ENCODE data around the gene JAGN1.

JAGN1 gene

DNA sequence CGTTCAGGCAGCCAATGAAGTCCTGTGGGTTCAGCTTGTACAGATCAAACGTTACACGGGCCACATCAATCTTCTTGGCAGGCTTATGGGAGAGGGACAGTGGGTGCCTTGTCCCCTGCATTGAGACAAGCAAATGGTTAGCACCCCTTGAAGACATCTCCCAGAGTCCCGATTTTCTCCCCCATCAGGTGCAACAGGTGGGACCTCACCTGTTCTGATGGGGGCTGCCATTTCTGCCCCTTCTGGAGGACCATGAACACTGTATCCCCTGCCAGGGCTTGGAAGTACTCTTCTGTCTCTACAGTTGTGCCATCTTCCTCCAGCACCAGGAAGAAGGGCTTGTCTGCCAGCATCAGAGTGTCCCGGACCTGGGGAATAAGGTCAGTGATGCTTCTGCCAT, 20.5 kb upstream of the JAGN1 start:
- TF ChIP-seq CEBPB (IDR thresholded peaks at IDR 0.05), result no peak
- TF ChIP-seq TAF1 (IDR thresholded peaks at IDR 0.05; ENCODE audit: low read depth), result no peak
- TF ChIP-seq FOXM1 (IDR thresholded peaks at IDR 0.05; ENCODE audit: borderline replicate concordance, low read depth), result no peak
- no peak for TF ChIP-seq RAD21 (IDR thresholded peaks at IDR 0.05; ENCODE audit: low read depth)
- no peak for TF ChIP-seq CREB1 (IDR thresholded peaks at IDR 0.05; ENCODE audit: low read depth)
- TF ChIP-seq ZBTB7A (IDR thresholded peaks at IDR 0.05; ENCODE audit: low read depth), result no peak
- TF ChIP-seq, protein P1, sequence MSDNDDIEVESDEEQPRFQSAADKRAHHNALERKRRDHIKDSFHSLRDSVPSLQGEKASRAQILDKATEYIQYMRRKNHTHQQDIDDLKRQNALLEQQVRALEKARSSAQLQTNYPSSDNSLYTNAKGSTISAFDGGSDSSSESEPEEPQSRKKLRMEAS (IDR thresholded peaks at IDR 0.05), result no peak
- no peak for TF ChIP-seq NFIC (IDR thresholded peaks at IDR 0.05)
- no peak for TF ChIP-seq YY1 (IDR thresholded peaks at IDR 0.05; ENCODE audit: low read depth)
- TF ChIP-seq TEAD4 (IDR thresholded peaks at IDR 0.05), result no peak
- TF ChIP-seq REST (IDR thresholded peaks at IDR 0.05; ENCODE audit: low read depth), result no peak
- no peak for TF ChIP-seq USF1 (IDR thresholded peaks at IDR 0.05)

DNA sequence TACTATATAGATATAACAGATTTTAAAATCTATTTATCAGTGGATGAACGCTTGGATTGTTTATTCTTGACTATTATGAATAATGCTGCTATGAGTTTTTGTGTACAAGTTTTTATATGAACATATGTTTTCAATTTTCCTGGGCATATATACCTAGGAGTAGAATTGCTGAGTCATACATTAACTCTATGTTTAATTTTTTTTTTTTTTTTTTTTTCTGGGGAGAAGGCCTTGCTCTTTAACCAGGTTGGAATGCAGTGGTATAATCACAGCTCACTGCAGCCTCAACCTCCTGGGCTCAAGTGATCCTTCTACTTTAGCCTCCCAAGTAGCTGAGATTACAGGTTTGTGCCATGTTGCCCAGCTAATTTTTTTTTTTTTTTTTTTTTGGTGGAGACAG, 19.4 kb upstream of the JAGN1 start:
- TF ChIP-seq EP300 (IDR thresholded peaks at IDR 0.05; ENCODE audit: borderline replicate concordance), result no peak

- TF ChIP-seq YY1 (IDR thresholded peaks at IDR 0.05; ENCODE audit: low read depth) (no peak), USF1 (IDR thresholded peaks at IDR 0.05) (no peak), NFIC (IDR thresholded peaks at IDR 0.05) (no peak), EGR1 (IDR thresholded peaks at IDR 0.05) (no peak), FOXM1 (IDR thresholded peaks at IDR 0.05; ENCODE audit: borderline replicate concordance, low read depth) (no peak)
These were observed 15.0 kb upstream of the JAGN1 start for GRCh38 chr3:9875448-9875847.

GRCh38 chr3:9876991-9877390, 13.4 kb upstream of the JAGN1 start:
- TF ChIP-seq REST (IDR thresholded peaks at IDR 0.05; ENCODE audit: low read depth) (no peak), YY1 (IDR thresholded peaks at IDR 0.05; ENCODE audit: low read depth) (no peak), EP300 (IDR thresholded peaks at IDR 0.05; ENCODE audit: borderline replicate concordance) (no peak), TEAD4 (IDR thresholded peaks at IDR 0.05) (no peak), NFIC (IDR thresholded peaks at IDR 0.05) (no peak), TAF1 (IDR thresholded peaks at IDR 0.05; ENCODE audit: low read depth) (no peak), ZBTB7A (IDR thresholded peaks at IDR 0.05; ENCODE audit: low read depth) (no peak), RAD21 (IDR thresholded peaks at IDR 0.05; ENCODE audit: low read depth) (no peak), CREB1 (IDR thresholded peaks at IDR 0.05; ENCODE audit: low read depth) (no peak), TCF12 (IDR thresholded peaks at IDR 0.05; ENCODE audit: low read depth) (no peak), EGR1 (IDR thresholded peaks at IDR 0.05) (no peak), CEBPB (IDR thresholded peaks at IDR 0.05) (no peak), FOXM1 (IDR thresholded peaks at IDR 0.05; ENCODE audit: borderline replicate concordance, low read depth) (no peak), USF1 (IDR thresholded peaks at IDR 0.05) (no peak)
- TF ChIP-seq, protein P1 (IDR thresholded peaks at IDR 0.05), result no peak

GRCh38 chr3:9878700-9879099, 11.7 kb upstream of the JAGN1 start:
- TF ChIP-seq, protein P1 (IDR thresholded peaks at IDR 0.05), result no peak
- no peak for TF ChIP-seq CREB1 (IDR thresholded peaks at IDR 0.05; ENCODE audit: low read depth)
- TF ChIP-seq YY1 (IDR thresholded peaks at IDR 0.05; ENCODE audit: low read depth), result no peak
- no peak for TF ChIP-seq ZBTB7A (IDR thresholded peaks at IDR 0.05; ENCODE audit: low read depth)
- TF ChIP-seq EGR1 (IDR thresholded peaks at IDR 0.05), result no peak
- TF ChIP-seq USF1 (IDR thresholded peaks at IDR 0.05), result no peak
- TF ChIP-seq TEAD4 (IDR thresholded peaks at IDR 0.05), result no peak
- TF ChIP-seq CEBPB (IDR thresholded peaks at IDR 0.05), result no peak
- no peak for TF ChIP-seq FOXM1 (IDR thresholded peaks at IDR 0.05; ENCODE audit: borderline replicate concordance, low read depth)
- no peak for TF ChIP-seq RAD21 (IDR thresholded peaks at IDR 0.05; ENCODE audit: low read depth)
- no peak for TF ChIP-seq TCF12 (IDR thresholded peaks at IDR 0.05; ENCODE audit: low read depth)
- TF ChIP-seq TAF1 (IDR thresholded peaks at IDR 0.05; ENCODE audit: low read depth), result no peak
- no peak for TF ChIP-seq EP300 (IDR thresholded peaks at IDR 0.05; ENCODE audit: borderline replicate concordance)
- TF ChIP-seq NFIC (IDR thresholded peaks at IDR 0.05), result no peak
- no peak for TF ChIP-seq REST (IDR thresholded peaks at IDR 0.05; ENCODE audit: low read depth)

Measured in Ishikawa (cell line).